HG02642 (cell line): ENCODE data around the gene FAM117A.
"Not testable (repeated sequence)": the region's sequence is repeated elsewhere in the genome, so short reads cannot be mapped to it uniquely, and the experiment has no call there.

ENCODE experiments used
- ATAC-seq: cut with Tn5 transposase; IDR thresholded peaks from one replicate; pipeline ENCODE4 v1.9.1; 2021; ENCODE audit warnings: mild to moderate bottlenecking; ENCODE audit not compliant: unreplicated experiment, poor library complexity

The FAM117A gene

GRCh38 chr17:49741692-49742076 lies 22.2 kb downstream of the FAM117A start:
- no peak for ATAC-seq

GRCh38 chr17:49741009-49741691 lies 22.8 kb downstream of the FAM117A start:
- ATAC-seq: no peak

DNA sequence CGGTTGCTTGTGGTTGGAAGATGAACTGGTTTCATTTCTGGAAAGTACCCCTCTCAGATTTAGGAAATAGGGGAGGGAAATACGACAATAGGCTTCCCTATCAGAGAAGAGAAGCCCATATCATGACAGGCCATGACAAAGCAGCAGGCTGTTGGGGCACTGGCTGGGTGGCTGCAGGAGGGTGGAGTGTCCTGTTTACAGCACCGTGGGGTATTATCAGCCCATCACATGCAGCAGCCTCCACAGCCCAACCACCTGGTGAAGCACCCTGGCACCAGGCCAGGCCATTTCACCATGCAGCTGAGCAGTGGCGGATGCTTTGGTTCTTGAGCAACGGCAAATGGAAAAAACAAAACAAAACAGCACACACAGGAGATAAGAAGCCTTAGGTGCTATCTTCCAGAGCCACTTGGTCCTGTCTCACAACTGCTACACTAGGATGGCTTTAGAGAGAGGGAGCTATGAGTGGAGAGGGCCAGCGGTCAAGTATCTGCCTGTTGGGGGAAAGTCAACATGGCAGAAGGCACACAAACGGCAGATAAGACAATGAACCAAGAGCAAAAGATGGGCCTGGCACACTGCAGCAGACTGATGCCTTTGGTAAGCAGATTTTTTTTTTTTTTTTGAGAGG lies 24.2 kb downstream of the FAM117A start:
- peak; percentile 62 for ATAC-seq

DNA sequence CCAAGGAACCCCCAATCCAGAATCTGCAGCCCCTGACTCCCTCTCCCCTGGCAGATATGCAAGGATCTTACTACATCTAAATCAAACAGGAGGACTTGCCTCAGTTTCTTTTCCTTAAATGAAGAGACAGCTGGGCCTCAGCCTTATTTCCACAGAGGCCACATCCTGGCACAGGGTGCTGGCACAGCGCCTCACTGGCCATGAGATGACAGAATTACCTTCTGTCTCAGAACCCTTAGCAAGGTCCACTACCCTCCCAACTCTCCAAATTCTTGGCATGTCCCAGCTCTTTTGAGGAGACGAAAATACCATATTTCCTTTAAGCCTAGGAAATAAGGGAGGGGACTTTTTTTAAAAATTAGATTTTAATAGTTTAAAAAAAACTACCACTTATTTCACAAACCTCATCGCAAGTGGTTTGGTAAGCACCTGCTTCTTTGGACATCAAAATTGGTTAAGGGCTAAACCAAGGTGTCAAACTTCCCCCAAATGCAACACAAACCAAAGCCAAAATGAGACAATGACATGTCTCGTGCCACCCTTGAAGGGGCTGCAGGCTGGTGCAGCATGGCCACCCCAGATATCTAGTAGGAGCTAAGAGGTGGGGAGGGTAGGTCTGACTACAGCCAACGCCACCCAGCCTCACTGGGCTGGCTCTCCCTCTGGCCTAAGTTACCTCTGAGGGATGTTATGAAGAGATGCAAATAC lies 25.3 kb downstream of the FAM117A start:
- no peak for ATAC-seq

- ATAC-seq: no peak
Observed at GRCh38 chr17:49734515-49735490, 29.1 kb downstream of the FAM117A start.

DNA sequence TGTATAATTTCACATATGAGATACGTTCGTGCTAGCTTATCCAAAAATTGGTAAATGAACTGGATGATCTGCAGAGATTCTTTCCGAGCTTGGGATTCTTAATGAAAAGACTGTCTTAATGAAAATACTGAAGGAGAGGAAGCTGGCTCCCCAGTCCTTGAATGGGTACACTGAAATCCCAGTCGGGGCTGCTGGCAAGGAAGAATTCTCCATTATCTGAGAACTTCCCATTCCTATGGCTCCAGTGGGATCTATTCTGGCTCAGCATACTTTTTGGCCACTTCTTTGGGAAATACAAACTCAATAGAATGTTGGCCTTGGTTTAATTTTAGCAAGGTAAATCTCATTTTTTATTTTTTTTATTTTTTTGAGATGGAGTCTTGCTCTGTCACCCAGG lies 32.5 kb downstream of the FAM117A start:
- no peak for ATAC-seq

- no peak for ATAC-seq
Observed at GRCh38 chr17:49730785-49731434, 33.0 kb downstream of the FAM117A start.

DNA sequence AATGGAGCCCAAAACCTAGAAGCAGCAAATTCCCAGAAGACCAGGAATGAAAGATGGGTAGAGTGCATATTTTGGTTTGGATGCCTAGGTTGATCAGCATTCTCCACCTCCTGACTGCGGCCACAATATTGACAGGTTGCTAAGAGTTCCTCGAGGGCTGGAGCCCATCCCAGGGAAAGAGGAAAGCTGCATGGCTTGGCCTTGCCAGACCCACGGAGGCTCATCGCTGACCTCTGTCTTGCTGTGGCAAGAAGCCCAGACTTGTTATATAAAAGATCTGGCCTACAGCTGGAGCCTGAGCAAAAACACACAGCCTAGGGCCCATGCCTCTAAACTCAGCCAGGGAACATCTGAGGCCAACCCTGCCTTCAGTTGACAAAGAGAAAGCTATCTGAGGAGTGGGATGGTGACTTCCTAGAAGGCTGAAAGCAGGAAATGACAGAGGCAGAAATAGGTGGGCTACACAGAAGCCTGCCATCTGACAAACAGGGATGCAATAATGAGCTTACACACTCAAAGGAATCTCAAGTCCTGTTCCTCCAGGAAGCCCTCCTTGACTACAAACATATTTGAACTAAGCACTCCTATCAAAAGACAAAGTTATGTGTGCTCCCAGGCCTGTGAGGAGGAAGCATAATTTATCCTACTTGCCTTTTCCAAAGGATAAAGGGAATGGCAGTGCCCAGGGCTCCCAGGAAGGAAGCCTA lies 33.7 kb downstream of the FAM117A start:
- ATAC-seq: no peak

- ATAC-seq: no peak
Observed at GRCh38 chr17:49729069-49729468, 34.9 kb downstream of the FAM117A start.

DNA sequence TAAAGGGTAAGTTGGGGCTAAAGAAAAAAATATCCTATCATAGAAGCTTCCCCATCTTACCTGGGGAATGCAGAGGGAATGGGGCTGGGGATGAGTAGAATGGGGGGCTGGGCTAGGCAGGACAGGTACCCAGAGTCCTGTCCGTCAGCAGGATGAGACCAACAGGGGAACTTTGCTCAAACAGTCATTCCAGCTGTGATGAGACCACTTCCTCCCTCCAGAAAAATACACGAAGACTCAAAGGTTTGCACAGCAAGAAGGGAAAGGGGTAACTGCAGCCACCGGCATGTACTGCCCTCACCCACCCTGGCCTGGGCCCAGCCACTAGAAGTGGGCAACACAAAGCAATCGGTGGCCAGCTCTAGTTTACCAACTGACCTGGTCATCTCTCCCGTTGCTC lies 35.5 kb downstream of the FAM117A start:
- no peak for ATAC-seq

DNA sequence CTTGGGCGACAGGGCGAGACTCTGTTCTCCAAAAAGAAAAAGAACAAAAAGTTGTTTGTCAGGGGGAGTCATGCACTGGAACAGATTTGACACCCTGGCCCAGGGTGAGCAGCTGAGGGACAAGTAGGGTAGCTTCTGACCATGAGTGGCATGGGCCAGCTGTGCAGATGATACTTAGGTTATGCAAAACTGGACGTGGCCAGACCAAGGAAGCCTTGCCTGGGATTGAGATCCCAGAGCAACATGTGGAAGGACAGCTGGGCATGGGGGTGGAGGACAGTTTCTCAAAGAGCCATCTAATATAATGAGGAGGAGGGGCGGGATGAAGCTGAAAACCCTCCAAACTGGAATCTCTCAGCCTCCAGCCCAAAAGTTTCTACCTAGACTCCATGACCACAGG lies 36.6 kb downstream of the FAM117A start:
- ATAC-seq: no peak

- ATAC-seq: no peak
Observed at GRCh38 chr17:49725452-49726130, 38.3 kb downstream of the FAM117A start.

- not testable (repeated sequence) for ATAC-seq
Observed at GRCh38 chr17:49724552-49724951, 39.4 kb downstream of the FAM117A start.

DNA sequence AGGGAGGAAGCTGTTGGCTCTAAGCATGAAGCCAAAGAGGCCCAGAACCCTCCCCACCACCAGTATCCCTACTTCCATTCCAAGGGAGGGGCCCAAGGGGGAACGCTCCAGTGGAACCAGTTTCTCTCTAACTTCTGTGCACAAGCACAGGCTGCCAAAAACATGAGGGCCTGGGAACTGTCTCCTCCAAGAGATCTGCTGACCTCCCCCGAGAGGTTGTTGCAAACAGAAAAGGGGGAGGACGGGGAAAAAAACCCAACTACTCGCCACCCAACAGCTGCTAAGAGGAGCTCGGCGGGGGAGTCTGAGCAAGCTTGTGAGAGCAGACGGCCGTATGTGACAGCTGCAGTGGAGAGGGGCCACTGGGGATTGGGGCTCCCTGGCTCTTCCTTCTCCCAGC lies 40.5 kb downstream of the FAM117A start:
- ATAC-seq: no peak

GRCh38 chr17:49722066-49722465 lies 41.9 kb downstream of the FAM117A start:
- no peak for ATAC-seq

GRCh38 chr17:49717371-49717861 lies 46.5 kb downstream of the FAM117A start:
- no peak for ATAC-seq

DNA sequence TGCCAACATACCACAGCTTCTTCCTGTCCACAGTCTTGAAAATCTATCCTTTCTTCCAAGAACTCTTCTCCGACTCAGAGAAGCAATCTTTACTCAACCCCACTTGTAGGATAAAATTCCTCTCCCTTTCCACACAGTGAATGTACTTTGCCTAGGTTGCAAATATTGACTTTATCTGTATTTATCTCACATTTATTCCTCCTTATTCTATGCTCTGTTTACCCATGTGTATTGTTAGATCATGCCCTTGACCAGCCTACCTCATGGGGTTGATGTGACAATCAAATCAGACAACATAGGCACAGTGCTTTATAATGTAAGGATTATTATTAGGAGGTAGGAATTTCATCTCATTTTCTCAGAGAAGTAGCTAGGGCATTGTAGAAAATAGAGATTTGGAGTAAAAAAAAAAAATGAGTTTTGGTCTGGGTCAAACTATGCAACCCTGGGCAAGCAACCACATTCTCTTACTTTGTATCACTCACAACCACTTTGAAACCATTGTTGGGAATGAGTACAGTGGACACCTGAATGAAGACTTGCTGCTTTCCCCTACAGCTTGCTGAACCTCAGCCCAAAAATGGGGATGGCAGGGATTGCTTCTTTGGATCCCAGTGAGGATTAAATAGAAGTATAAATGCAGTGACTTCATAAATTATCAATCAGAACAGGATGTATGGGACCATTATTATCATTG lies 47.1 kb downstream of the FAM117A start:
- ATAC-seq: no peak

DNA sequence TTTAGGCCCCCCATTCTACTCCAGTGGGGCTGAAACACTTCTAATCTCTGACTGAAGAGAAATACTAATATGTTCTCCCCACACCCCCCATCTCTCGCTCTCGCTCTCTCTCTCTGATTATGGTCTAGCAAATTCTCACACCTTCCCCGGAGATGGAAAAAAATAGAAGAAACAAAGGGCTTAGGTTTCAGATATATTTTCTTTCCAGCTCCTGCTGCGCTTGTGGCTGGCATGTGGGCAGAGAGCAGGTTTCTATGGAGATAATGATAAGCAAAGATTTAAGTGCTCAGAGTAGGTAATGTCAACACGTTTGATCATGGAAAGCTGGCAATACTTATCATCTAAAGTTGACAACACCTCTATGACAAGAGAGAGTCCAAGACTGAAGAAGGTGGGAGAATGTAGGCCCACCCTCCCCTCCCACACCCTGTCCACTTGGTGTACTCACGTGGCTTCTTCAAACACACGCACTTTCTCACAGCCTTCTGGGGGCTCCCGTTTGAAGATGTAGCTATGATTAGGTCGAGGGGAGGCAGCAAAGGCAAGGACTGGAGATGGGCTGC lies 48.1 kb downstream of the FAM117A start:
- ATAC-seq: no peak
